Measurements from ENCODE around the gene SDR42E2. TPM values are rescaled to one million over a fixed set of nuclear protein-coding genes. Genes with fewer than 3 reads are reported as not detected.

The SDR42E2 gene
- total RNA-seq, 4 donors from 2014 or later, result not detected

DNA sequence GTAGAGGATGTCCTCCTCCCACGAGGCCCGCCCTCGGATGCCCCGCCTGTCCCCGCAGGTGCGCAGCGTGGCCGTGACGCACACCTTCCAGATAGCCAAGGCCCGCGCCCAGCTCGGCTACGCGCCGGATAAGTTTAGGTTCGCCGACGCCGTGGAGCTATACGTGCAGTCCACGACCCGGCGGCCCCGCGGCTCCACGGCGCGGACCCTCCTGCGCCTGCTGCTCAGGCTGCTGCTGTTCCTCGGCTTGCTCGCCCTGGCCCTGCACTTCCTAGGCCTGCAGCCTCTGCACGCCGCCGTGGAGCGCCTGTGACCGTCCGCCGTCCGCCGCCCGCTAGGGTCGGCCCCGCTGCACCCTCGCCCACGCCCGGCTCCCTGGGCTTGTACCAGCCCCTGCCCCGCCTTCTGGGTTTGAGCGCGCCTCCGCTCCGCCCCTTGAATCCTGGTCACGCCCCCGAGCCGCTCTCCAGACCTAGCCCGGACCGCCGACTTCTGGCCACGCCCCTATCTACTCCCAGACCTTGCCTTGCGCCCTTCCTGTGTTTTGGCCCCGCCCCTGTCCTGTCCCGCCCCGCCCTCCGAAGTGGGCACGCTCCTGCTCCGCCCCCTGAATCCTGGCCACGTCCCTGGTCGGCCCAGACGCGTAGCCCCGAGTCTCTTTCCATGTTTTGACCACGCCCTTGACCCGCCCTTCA, 27.9 kb downstream of the SDR42E2 start:
- Histone ChIP-seq H3K27ac (peak overlapping the region; percentile 96 to 97), H3K27me3 (no peaks in the 10 kb centered on the region), H3K4me3 (peak overlapping the region; percentile 69 to 74), H3K9me3 (no peaks in the 10 kb centered on the region), H3K4me1 (peaks cover 0 to 3% of the 10 kb centered on the region in 2 donors), H3K36me3 (no peaks in the 10 kb centered on the region)
- TF ChIP-seq, protein P1, sequence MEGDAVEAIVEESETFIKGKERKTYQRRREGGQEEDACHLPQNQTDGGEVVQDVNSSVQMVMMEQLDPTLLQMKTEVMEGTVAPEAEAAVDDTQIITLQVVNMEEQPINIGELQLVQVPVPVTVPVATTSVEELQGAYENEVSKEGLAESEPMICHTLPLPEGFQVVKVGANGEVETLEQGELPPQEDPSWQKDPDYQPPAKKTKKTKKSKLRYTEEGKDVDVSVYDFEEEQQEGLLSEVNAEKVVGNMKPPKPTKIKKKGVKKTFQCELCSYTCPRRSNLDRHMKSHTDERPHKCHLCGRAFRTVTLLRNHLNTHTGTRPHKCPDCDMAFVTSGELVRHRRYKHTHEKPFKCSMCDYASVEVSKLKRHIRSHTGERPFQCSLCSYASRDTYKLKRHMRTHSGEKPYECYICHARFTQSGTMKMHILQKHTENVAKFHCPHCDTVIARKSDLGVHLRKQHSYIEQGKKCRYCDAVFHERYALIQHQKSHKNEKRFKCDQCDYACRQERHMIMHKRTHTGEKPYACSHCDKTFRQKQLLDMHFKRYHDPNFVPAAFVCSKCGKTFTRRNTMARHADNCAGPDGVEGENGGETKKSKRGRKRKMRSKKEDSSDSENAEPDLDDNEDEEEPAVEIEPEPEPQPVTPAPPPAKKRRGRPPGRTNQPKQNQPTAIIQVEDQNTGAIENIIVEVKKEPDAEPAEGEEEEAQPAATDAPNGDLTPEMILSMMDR (IDR thresholded peaks at IDR 0.05), result peak in 1 of 4 experiments; percentile 46
- TF ChIP-seq POLR2A (IDR thresholded peaks at IDR 0.05), result peak; percentile 82 to 89
- intact Hi-C loops (cut with DNase I; ENCODE audit: low total_unique reads), result no loop called here
- DNase-seq, result peak; percentile 79 to 80

DNA sequence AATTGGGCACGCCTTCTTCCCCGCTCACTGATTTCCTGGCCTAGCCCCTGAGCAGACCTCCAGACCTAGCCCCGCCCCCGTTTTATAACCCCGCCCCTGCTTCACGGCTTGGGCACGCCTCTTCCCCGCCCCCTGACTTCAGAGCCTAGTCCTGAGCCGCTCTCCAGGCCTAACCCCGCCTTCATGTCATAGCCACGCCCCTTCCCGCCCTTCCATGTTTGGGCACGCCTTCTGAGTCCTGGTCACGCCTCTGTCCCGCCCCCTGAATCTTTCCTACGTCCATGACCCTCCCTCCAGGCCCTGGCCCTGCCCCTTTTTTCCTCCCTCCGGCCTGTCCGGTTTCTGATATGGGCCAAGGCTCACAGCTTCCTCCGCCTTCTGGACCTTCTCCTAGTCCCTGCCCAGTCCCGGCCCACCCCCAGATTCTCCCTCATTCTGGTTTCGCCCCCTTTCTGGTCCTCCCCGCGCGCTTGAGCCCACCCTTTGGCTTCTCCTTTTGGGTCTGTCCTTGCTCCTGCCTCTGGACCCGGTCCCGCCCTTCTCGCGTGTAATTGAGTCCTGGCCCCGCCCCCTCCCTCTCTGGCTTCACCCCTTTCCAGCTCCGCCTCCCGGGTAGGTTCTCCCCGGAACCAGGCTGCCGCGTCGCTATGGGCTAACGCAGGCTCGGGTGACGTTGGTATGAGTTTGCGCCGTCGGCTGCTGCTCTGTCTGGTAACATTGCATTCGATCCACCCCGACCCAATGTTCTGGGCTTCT, 28.6 kb downstream of the SDR42E2 start:
- no peaks in the 10 kb centered on the region for H3K9me3 ChIP-seq
- peak; percentile 100 for DNase-seq
- intact Hi-C loops (cut with DNase I; ENCODE audit: low total_unique reads), result no loop called here
- peak; percentile 94 for TF ChIP-seq POLR2A (IDR thresholded peaks at IDR 0.05)
- TF ChIP-seq, protein P1 (IDR thresholded peaks at IDR 0.05), result no peak
- peaks cover 0 to 3% of the 10 kb centered on the region in 2 donors for H3K4me1 ChIP-seq
- H3K4me3 ChIP-seq, result peak overlapping the region; percentile 37 to 51
- no peaks in the 10 kb centered on the region for H3K36me3 ChIP-seq
- peak overlapping the region; percentile 96 to 97 for H3K27ac ChIP-seq
- no peaks in the 10 kb centered on the region for H3K27me3 ChIP-seq

DNA sequence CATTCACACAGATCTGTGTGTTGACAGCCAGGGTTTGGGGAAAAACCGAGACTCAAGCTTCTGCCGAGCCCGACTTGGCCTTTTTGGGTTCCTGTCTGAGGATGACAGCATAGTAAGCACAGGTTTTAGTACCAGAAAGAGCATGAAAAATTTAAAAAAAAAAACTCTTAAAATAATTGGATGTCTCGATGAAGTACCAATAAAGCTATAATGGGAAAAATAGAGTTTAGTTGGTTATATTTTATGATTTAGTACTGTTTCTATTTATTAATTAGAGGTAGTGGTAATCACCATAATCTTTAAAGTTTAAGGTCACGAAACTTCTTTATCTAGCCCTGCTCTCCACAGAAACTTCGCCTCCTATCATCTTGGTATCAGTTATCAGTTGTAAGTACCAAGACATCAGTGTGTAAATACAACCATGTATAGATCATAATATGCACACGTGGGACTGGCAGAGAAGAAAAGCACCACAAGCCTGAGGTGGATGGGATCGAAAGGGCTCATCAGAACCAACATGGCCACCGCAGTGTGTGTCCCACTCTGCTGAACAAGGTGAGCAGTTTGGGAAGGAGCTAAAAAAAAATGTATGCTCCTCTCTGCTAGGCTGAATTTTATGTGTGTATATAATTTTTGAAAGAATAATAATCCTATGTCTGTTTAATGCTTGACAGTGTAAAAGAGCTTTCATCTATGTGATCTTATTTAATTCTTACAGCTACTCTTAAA, 29.4 kb downstream of the SDR42E2 start:
- TF ChIP-seq, protein P1 (IDR thresholded peaks at IDR 0.05), result peak in 1 of 4 experiments; percentile 8
- TF ChIP-seq POLR2A (IDR thresholded peaks at IDR 0.05), result no peak
- Histone ChIP-seq H3K36me3 (no peaks in the 10 kb centered on the region), H3K4me3 (peak overlapping the region; percentile 37 to 51), H3K27me3 (no peaks in the 10 kb centered on the region), H3K27ac (peak overlapping the region; percentile 96 to 97), H3K4me1 (peaks cover 0 to 3% of the 10 kb centered on the region in 2 donors), H3K9me3 (no peaks in the 10 kb centered on the region)
- no peak for DNase-seq
- intact Hi-C loops (cut with DNase I; ENCODE audit: low total_unique reads), result no loop called here

DNA sequence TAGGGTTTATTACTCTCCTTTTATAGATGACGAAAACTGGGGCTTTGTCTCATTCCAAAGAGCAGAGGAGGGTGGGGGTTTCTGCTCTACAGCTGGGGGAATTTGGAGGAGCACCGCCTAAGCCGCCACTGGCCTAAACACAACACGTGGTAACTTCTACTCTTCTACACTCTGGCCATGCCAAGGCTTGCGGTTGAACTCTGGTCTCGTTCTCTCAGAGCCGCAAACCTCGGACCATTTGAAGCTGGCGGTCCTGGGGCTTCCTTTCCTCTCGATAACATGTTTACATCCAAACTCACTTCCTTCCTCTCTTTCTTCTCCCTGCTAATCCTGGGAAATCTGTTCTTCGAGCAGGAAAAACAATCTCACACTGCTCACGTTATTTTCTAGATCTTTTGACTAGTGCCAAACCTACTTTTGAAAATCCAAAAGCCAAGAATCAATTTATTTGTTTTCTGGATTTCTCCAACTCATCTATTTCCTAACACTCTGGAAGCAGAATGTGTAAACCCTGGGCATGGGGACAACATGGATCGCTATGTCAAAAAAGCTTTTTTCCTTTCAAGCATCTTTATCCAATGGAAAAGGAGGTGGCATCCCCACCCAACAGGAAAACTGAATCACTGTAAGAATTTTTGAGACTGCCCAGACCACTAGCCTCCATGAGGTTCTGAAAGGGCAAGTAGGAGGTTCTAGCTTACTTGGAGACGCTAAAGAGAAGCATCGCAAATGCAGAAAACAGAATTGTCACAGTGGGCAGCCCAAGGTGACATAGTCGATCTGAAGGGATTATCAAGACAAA, 30.2 kb downstream of the SDR42E2 start:
- H3K4me3 ChIP-seq, result peak overlapping the region; percentile 37 to 51
- peak; percentile 81 to 89 for DNase-seq
- H3K27ac ChIP-seq, result peak overlapping the region; percentile 96 to 97
- no peaks in the 10 kb centered on the region for H3K36me3 ChIP-seq
- H3K4me1 ChIP-seq, result peaks cover 0 to 3% of the 10 kb centered on the region in 2 donors
- H3K9me3 ChIP-seq, result no peaks in the 10 kb centered on the region
- intact Hi-C loops (cut with DNase I; ENCODE audit: low total_unique reads), result no loop called here
- TF ChIP-seq, protein P1 (IDR thresholded peaks at IDR 0.05), result no peak
- TF ChIP-seq POLR2A (IDR thresholded peaks at IDR 0.05), result peak; percentile 17 to 32
- no peaks in the 10 kb centered on the region for H3K27me3 ChIP-seq
